Measurements from ENCODE around the gene TMEM53. TPM values are rescaled to one million over a fixed set of nuclear protein-coding genes. Genes with fewer than 3 reads are reported as not detected.

TMEM53 gene
- total RNA-seq, 1 donor from 2014 or later = 6.3 TPM

DNA sequence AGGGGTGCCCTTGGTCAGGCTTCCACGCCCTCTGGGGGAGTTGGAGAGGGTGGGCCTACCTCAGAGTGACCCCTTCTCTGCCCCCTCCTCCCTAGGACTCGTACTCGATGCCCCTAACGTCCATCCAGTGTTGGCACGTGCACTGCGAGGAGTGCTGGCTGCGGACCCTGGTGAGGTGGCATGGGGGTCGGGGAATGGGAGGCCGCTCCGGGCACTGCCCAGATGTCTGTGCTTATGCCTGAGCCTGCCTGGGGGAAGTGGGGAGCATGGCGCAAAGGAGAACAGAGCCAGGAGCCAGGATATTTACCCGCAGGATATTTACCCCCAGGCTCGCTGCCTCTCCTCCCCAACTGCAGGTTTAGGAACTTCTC is 24.5 kb downstream of the TMEM53 start:
- no peak for DNase-seq (ENCODE audit: low read depth)
- H3K4me3 ChIP-seq (ENCODE audit: low read depth, low read length) = no peak overlapping the region
- TF ChIP-seq, protein P1, sequence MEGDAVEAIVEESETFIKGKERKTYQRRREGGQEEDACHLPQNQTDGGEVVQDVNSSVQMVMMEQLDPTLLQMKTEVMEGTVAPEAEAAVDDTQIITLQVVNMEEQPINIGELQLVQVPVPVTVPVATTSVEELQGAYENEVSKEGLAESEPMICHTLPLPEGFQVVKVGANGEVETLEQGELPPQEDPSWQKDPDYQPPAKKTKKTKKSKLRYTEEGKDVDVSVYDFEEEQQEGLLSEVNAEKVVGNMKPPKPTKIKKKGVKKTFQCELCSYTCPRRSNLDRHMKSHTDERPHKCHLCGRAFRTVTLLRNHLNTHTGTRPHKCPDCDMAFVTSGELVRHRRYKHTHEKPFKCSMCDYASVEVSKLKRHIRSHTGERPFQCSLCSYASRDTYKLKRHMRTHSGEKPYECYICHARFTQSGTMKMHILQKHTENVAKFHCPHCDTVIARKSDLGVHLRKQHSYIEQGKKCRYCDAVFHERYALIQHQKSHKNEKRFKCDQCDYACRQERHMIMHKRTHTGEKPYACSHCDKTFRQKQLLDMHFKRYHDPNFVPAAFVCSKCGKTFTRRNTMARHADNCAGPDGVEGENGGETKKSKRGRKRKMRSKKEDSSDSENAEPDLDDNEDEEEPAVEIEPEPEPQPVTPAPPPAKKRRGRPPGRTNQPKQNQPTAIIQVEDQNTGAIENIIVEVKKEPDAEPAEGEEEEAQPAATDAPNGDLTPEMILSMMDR (conservative IDR thresholded peaks at IDR 0.05; ENCODE audit: low read depth, low read length) = no peak

DNA sequence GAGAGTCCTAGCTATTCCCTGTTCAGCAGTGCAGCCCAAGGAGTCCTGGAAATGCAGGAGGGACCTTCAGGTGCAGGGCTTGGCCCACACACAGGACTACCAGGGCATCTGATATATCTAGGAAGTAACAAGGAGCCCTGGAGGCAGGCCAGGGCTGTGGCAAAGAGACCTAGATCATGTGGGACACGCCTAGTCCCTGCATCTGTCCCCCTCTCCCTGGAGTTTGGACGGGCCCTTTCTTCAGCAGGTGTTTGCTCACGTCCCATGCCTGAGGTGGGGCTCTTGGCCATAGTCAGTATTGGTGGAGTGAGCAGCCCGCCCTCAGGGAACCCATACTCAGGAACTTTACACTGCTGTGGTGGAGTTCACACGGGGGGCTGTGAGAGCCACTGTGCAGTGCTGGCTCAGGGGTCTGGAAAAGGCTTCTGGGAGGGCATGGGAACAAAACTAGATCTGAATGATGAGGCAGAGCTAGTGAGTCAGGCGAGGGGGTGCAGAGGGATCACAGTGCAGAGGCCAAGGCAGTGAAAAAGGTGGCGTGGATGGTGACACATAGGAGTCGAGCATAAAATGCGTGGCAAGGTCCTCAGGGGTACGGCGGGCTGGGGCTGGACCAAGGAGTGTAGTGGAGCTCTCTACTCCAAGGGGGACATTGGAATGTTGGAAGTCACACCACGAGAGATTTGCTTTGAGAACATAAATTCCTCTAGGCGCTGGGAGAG is 25.6 kb downstream of the TMEM53 start:
- H3K4me3 ChIP-seq (ENCODE audit: low read depth, low read length) = no peak overlapping the region
- DNase-seq (ENCODE audit: low read depth) = no peak
- TF ChIP-seq, protein P1 (conservative IDR thresholded peaks at IDR 0.05; ENCODE audit: low read depth, low read length) = no peak

- no peak overlapping the region for H3K4me3 ChIP-seq (ENCODE audit: low read depth, low read length)
- TF ChIP-seq, protein P1 (conservative IDR thresholded peaks at IDR 0.05; ENCODE audit: low read depth, low read length) = no peak
- DNase-seq (ENCODE audit: low read depth) = no peak
These were observed 26.4 kb downstream of the TMEM53 start for GRCh38 chr1:44647896-44648295.

GRCh38 chr1:44646261-44647110 is 27.8 kb downstream of the TMEM53 start:
- DNase-seq (ENCODE audit: low read depth) = no peak
- TF ChIP-seq, protein P1 (conservative IDR thresholded peaks at IDR 0.05; ENCODE audit: low read depth, low read length) = no peak
- H3K4me3 ChIP-seq (ENCODE audit: low read depth, low read length) = no peak overlapping the region

- TF ChIP-seq, protein P1 (conservative IDR thresholded peaks at IDR 0.05; ENCODE audit: low read depth, low read length) = no peak
- no peak overlapping the region for H3K4me3 ChIP-seq (ENCODE audit: low read depth, low read length)
- DNase-seq (ENCODE audit: low read depth) = no peak
These were observed 28.6 kb downstream of the TMEM53 start for GRCh38 chr1:44645476-44646244.

- TF ChIP-seq, protein P1 (conservative IDR thresholded peaks at IDR 0.05; ENCODE audit: low read depth, low read length) = no peak
- no peak overlapping the region for H3K4me3 ChIP-seq (ENCODE audit: low read depth, low read length)
- DNase-seq (ENCODE audit: low read depth) = no peak
These were observed 29.5 kb downstream of the TMEM53 start for GRCh38 chr1:44644806-44645205.
